Activated CD8-positive, alpha-beta memory T cell treated with anti-CD3 and anti-CD28 coated beads for 48 hours (primary cell): ENCODE measurements around the gene YES1.

ENCODE experiments used
- DNase-seq, 3 experiments: peaks; one replicate each; pipeline ENCODE4 v3.0.0-alpha.2; 2020; ENCODE audit warnings: low read depth in 2 of 3, low spot score in 2 of 3

Gene YES1

DNA sequence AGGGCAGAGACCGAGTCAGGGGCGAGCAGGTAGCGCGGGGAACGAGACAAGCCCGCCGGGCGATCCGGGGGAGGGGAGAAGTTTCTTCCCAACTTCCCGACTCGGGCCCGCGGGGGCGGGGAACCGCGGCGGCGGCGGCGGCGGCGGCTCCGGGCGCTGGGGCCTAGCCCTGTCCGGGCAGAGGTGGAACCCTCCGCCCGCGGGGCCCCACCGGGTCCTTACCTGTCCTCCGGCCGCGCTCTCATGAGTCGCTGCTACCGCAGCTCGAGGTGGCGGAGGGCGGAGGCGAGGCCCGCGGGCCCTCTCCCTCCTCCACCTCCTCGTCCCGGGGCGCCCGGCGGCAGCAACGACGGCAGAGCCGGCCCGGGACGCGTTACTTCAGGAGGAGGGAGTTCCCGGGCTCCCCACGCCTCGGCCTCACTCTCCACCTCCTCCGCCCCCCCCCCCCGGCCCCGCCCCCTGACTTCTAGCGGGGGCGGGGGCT is at the start of gene YES1:
Gene YES1 (minus strand): TSS at position 351 of the 484 bp plus-strand sequence. CDS start 55,415 bp downstream, outside the sequence.
- DNase-seq = peak in 1 of 3 experiments; percentile 7

GRCh38 chr18:857986-858385 is 45.9 kb upstream of the YES1 start:
- DNase-seq = no peak

DNA sequence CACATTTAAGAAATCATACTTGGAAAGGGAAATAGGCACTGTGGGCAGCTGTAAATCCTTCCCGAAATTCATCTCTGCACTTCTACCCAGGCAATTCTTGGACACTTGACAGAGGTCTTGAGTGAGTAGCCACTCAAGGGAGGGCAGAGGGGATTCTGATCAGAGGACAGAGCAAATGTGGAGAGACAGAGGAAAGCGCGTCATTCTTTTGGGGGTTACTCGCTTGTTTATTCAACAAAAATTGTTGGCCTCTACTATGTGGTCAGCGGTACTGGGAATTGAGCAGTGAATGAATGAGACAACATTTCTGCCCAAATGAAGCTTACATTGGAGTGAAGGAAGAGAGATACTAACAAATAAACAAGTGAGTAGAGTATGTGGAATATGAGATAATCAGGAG is 41.4 kb upstream of the YES1 start:
- no peak for DNase-seq

DNA sequence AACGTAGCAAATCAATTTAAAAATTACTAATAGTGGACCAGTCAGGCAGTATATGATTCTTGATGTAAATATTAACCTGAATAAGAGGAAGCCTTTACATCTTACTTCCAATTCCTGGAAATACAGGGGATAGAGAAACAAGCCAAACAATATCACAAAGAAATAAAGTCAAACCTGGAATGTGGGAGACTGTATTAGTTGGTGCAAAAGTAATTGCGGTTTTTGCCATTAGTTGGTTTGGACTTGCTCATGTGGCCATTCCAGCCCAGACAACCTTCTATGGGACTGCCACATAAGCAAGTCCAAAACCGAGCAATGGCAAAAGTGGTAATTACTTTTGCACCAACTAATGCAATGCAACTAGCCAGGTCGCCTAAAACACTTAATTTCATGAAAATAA is 38.9 kb upstream of the YES1 start:
- no peak for DNase-seq

- DNase-seq = no peak
Observed at GRCh38 chr18:849021-849420, 37.0 kb upstream of the YES1 start.

- DNase-seq = no peak
Observed at GRCh38 chr18:848062-848861, 36.2 kb upstream of the YES1 start.

- no peak for DNase-seq
Observed at GRCh38 chr18:845152-845819, 33.2 kb upstream of the YES1 start.

- no peak for DNase-seq
Observed at GRCh38 chr18:841647-842370, 29.8 kb upstream of the YES1 start.

DNA sequence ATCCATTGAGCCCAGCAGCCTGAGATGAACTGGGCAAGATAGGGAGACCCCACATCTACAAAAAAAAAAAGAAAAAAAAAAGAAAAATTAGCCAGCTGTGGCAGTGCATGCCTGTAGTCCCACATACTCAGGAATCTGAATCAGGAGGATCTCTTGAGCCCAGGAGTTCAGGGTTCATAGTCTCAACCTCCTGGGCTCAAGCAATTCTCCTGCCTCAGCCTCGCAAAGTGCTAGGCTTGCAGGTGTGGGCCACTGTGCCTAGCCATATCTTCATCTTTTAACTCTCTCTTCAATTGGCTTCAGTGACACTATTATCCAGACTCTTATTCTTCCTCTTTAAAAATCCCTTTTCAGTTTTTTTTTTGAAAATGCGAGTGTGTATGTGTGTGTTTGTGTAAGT is 28.5 kb upstream of the YES1 start:
- DNase-seq = no peak

DNA sequence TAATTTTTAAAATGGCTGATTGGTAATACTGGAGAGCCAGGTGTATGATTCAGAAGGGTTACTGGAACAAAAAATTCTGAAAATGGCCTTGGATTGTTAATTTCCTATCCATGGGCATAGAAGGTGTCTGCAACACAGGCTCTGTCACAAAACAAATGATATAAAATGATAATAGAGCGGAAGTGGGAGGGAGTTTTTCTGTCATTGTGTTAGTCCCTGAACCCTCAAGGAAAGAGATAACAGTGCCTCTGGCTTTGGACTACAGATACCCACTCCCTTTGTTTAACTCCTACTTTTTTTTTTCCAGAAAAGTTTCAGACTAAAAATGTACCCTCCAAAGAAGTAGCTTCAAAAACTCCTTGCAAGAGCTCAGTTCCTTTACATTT is 28.0 kb upstream of the YES1 start:
- DNase-seq = no peak

DNA sequence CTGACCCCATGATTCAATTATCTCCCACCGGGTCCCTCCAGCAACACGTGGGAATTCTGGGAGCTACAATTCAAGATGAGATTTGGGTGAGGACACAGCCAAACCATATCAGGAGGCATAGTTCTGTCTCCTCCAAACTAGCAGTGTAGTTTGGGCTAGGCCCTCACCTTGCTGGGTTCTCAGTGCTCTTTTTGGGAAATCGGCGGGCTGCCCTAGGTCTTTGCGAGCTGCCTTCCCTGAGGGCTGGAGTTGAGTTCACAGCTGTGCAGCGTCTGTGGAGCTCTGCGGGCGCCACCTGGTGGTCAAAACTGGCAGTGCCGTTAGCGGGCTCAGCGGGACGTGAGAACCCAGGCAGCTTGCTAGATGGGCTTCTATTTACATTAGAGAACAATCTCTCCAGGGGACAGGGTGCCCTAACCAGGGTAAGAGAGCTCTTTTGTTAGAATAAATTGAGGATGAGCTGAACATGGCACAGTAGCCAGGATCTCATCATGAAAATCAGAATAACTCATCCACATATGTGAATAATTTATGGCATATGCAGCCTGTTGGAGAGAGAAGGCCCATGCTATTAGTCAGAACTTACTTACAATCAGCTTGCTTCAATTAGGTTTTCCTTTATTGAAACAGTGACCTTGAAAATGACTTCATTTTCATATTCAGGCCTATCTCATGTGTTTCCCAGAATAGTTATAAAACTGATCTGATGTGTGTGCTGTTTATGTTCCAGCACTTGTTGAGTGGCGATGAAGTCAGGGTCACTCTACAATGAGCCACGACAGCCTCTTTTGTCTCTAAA is 27.4 kb upstream of the YES1 start:
- DNase-seq = peak; percentile 67 to 98 (median 91)

- DNase-seq = no peak
Observed at GRCh38 chr18:837922-838321, 25.9 kb upstream of the YES1 start.

DNA sequence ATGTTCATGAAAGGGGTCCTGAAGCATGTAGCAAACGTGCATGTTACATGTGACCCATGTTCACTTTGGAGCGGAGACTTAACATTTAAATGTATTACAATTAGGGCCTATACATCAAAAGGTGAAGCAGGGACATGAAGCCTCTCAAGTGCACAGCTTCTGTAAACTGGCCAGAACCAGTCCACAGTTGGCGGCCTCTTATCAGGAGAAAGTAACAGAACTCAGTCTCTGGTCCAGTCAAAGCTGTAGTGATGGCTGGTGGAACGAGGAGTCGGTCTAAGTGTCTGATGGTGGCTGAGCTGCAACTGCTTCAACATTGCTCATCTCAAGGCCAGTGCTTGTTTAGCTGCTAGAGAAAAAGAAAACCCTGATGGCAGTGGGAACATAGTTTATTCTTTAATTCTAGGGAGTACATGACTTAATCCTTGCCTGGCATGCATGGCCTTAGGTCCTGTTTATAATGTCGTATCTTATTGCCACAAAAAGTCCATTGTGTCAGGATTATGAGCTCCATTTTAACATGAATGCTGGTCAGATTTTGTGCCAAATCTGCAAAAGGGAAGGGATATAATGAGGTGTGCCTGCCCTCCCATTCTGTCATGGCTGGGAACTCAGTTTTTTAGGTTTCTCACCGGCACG is 22.2 kb upstream of the YES1 start:
- no peak for DNase-seq

DNA sequence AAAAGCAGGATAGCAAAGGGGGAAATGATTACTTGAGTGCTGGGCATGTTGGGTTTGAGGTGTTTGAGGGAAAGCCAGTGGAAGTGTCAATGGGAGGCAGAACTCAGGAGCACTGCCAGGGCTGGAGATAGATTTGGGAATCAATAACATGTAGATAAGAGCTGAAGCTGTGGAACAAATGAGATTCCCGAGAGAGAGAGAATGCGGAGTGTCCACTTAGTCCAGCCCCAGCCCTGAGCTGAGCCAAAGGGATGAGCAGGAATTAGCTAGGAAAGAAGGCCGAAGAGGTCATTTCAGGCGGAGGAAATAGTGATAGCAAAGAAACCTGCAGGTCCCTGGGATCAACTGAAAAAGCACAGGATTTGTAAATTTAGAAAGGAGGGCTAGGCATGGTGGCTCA is 21.2 kb upstream of the YES1 start:
- DNase-seq = no peak

GRCh38 chr18:832085-832681 is 20.1 kb upstream of the YES1 start:
- no peak for DNase-seq

DNA sequence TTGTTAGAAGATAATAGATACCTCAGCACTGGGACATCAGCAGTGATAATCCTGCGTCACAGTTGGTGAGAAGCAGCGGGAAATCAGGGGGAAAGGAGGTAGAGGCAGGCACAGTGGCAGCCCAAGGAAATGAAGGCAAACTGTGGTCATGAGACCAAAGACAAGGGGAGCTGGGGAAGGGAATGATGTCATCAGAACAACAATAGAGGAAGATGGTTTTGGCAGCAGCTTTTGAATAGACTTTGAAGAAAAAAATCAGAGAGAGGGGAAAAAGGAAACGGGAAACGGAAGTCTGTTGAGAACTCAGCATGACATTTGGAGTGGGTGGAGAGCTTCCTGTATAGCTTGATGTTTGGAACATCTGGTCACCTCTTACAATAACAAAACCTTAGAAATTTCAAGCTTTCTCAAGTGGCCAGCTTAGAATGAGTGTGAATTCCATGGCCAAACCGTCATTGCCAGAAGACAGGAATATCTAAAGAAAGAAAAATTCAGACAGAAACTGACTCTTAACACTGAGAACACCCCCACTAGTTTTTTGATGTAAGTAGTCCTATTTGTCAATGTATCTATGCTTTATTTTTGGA is 18.4 kb upstream of the YES1 start:
- no peak for DNase-seq

- DNase-seq = no peak
Observed at GRCh38 chr18:829432-829831, 17.4 kb upstream of the YES1 start.

- no peak for DNase-seq
Observed at GRCh38 chr18:827093-827677, 15.1 kb upstream of the YES1 start.

GRCh38 chr18:825891-826585 is 14.0 kb upstream of the YES1 start:
- no peak for DNase-seq
